HG03575 (cell line): ENCODE measurements around the gene ASAH2.
"Not testable (repeated sequence)": the region's sequence is repeated elsewhere in the genome, so short reads cannot be mapped to it uniquely, and the experiment has no call there.

Source experiments
- ATAC-seq: cut with Tn5 transposase; IDR thresholded peaks from one replicate; pipeline ENCODE4 v1.9.1; 2021; ENCODE audit not compliant: unreplicated experiment, insufficient number of reproducible peaks, low FRiP score; ENCODE audit errors: extremely low read depth

The ASAH2 gene

DNA sequence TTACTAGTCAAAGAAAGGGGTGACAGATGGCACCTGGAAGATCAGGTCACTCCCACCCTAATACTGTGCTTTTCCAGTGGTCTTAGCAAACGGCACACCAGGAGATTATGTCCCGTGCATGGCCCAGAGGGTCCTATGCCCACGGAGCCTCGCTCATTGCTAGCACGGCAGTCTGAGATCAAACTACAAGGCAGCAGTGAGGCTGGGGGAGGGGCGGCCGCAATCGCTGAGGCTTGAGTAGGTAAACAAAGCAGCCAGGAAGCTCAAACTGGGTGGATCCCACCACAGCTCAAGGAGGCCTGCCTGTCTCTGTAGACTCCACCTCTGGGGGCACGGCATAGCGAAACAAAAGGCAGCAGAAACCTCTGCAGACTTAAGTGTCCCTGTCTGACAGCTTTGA lies 11.3 kb upstream of the ASAH2 start:
- ATAC-seq = not testable (repeated sequence)

DNA sequence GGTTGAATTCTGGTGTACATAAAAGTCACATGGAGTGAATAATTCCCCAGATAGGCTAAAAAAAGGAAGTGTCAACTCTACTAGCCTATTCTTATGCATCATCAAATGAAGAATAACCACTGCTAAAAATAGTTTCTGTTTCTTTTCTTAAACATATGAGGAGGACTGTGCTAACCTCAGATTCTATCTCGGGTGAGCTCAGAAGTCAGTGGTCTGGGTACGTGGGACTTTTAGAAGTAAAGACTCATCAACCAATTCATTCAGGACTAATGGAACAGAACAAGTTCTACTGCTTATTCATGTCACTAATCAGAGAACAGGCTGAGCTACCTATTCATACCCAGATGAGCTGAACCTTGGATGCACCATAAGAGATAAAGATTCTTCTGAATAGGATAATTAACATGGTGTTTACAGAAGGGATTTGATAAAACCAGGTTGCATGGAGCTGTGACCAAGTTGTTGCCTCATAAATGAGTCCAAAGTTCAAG lies 9.5 kb upstream of the ASAH2 start:
- peak; percentile 100 for ATAC-seq

DNA sequence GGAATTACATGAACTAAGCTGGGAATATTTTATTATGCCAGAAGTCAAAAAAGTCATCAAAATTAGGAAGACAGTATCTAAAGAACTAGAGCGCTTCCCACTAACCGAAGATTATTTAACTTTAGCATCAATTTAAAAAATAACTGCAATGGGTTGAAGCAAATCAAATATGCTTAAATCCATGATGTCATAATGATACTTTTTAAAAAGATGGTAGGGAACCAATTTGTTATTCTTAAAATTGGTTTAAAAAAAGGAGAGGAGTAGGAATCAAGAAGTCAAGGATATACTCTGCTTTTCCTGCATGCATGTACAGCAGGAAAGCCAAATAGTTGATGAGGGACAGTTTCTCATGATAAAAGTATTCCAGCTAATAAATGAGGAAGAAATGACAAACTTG lies 3.2 kb upstream of the ASAH2 start:
- no peak for ATAC-seq

- no peak for ATAC-seq
These were observed 1.0 kb downstream of the ASAH2 start for GRCh38 chr10:50250096-50250854.

GRCh38 chr10:50248598-50248997 lies 2.7 kb downstream of the ASAH2 start:
- no peak for ATAC-seq

GRCh38 chr10:50248062-50248461 lies 3.3 kb downstream of the ASAH2 start:
- ATAC-seq = no peak

GRCh38 chr10:50244201-50244600 lies 7.1 kb downstream of the ASAH2 start:
- no peak for ATAC-seq

DNA sequence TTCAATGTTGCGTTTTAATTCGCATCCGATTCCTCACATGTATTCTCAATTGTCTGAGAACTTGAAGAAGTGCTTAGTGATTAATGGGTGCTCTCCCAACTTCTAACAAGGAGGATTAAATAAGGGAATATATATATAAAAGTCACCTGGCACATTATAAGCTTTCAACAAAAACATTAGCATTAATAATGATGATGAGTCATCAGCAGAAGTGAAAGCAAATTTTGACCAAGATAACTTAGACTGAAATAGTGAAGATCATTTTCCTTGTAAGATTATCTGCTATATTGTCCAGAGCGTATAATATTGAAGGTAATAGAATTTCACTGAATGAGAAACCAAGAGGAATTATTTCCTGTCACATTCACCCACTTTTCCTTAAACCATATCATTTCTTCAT lies 8.5 kb downstream of the ASAH2 start:
- no peak for ATAC-seq

DNA sequence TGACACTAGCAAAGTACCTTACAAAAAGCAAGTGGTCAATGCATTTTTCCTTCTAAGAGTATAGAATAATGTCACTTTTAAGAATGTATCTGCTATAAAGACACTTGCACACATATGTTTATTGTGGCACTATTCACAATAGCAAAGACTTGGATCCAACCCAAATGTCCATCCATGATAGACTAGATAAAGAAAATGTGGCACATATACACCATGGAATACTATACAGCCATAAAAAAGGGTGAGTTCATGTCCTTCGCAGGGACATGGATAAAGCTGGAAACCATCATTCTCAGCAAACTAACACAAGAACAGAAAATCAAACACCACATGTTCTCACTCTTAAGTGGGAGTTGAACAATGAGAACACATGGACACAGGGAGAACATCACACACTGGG lies 9.8 kb downstream of the ASAH2 start:
- ATAC-seq = not testable (repeated sequence)

GRCh38 chr10:50234486-50234885 lies 16.8 kb downstream of the ASAH2 start:
- no peak for ATAC-seq

- no peak for ATAC-seq
These were observed 19.1 kb downstream of the ASAH2 start for GRCh38 chr10:50232261-50232639.

GRCh38 chr10:50231515-50232260 lies 19.6 kb downstream of the ASAH2 start:
- ATAC-seq = no peak

DNA sequence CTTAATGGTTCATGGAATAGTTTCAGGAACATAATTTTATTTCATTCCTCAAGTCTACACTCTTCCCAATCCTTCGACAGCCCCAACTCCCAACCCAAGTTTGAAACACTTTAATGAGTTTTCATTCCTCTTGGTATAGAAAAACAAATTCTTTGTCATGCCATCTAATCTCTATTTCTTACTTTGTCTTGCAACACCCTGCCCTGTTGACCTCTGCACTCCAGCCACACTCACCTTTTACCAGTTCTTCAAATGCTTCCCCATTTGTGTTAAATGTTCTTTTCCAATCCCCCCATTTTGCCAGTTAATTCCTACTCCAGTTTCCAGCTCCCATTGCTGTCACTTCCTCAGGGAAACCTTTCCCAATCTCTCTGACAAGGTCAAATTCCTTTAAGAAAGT lies 21.9 kb downstream of the ASAH2 start:
- no peak for ATAC-seq

GRCh38 chr10:50228672-50229071 lies 22.6 kb downstream of the ASAH2 start:
- ATAC-seq = no peak

- ATAC-seq = no peak
These were observed 24.7 kb downstream of the ASAH2 start for GRCh38 chr10:50226610-50227009.

DNA sequence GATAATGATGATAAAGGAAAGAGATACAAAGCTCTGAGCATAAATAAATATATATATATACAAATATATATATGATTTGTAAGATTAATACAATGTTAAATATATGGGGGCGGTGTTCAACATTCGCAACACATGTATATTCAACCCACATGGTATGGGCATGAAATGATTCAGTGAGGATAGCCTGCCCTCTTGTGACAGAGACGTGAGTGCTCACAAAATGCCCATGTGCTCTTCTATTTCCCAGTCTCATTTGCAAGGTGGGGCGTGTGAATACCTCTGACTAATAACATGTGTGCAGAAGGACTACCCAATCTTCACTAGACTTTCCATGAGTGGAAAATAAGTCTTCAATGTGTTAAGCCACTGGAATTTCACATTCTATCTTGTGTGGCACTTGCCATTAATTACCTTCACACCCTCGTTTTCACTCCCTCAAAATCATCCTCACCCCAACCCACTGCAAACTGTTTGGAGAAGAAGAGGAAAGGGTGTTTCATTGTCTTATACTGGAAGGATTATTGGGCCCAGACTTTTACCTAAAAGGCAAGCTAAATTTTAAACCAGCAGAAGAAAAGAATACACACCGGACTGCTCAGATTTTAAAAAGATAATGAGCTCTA lies 26.9 kb downstream of the ASAH2 start:
- ATAC-seq = no peak

- ATAC-seq = no peak
These were observed 29.1 kb downstream of the ASAH2 start for GRCh38 chr10:50222199-50222598.

- no peak for ATAC-seq
These were observed 29.8 kb downstream of the ASAH2 start for GRCh38 chr10:50221470-50221869.

GRCh38 chr10:50219646-50220045 lies 31.7 kb downstream of the ASAH2 start:
- no peak for ATAC-seq

DNA sequence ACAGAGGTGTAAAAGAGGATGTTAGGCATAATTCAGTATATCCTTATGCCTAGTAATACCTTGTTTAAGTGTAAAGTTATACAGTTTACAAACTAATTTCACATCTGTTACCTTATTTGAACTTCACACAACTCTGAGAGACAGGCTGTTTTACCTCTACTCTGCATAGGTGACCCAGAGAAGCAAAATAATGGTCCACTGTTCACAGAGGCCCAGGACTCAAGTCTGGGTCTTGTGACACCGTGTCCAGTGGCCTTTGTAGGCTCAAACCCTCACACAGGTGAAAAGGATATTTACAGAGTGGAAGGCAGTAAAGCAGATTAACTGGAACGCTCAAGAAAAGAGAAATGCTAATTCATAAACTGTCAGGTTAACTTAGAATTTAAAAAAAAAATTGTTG lies 32.1 kb downstream of the ASAH2 start:
- ATAC-seq = no peak
